HG02852 (cell line): ENCODE results near the gene RRN3.
A peak's percentile ranks its signal among the peaks of the same experiment; 100 is the strongest.
"Not testable (repeated sequence)": the region's sequence is repeated elsewhere in the genome, so short reads cannot be mapped to it uniquely, and the experiment has no call there.

Experiments used
- ATAC-seq: cut with Tn5 transposase; IDR thresholded peaks from one replicate; pipeline ENCODE4 v1.9.1; 2021; ENCODE audit warnings: mild to moderate bottlenecking, moderate library complexity; ENCODE audit not compliant: unreplicated experiment

Gene RRN3

GRCh38 chr16:15100372-15100987 is 6.4 kb upstream of the RRN3 start:
- ATAC-seq: not testable (repeated sequence)

GRCh38 chr16:15099366-15099909 is 5.4 kb upstream of the RRN3 start:
- ATAC-seq: not testable (repeated sequence)

GRCh38 chr16:15096583-15096972 is 2.5 kb upstream of the RRN3 start:
- ATAC-seq: not testable (repeated sequence)

GRCh38 chr16:15093571-15093954 is 509 bp downstream of the RRN3 start:
- not testable (repeated sequence) for ATAC-seq

GRCh38 chr16:15090663-15091269 is 3.3 kb downstream of the RRN3 start:
- not testable (repeated sequence) for ATAC-seq

GRCh38 chr16:15082788-15083187 is 11.3 kb downstream of the RRN3 start:
- not testable (repeated sequence) for ATAC-seq

GRCh38 chr16:15080883-15081282 is 13.2 kb downstream of the RRN3 start:
- ATAC-seq: not testable (repeated sequence)

- ATAC-seq: not testable (repeated sequence)
Measured at GRCh38 chr16:15076161-15076560, 17.9 kb downstream of the RRN3 start.

- no peak for ATAC-seq
Measured at GRCh38 chr16:15073101-15073500, 21.0 kb downstream of the RRN3 start.

- ATAC-seq: not testable (repeated sequence)
Measured at GRCh38 chr16:15071916-15072769, 21.9 kb downstream of the RRN3 start.

GRCh38 chr16:15071013-15071412 is 23.1 kb downstream of the RRN3 start:
- ATAC-seq: not testable (repeated sequence)

- ATAC-seq: not testable (repeated sequence)
Measured at GRCh38 chr16:15066690-15067089, 27.4 kb downstream of the RRN3 start.

GRCh38 chr16:15065961-15066360 is 28.1 kb downstream of the RRN3 start:
- not testable (repeated sequence) for ATAC-seq

GRCh38 chr16:15062085-15062810 is 31.8 kb downstream of the RRN3 start:
- not testable (repeated sequence) for ATAC-seq

- ATAC-seq: no peak
Measured at GRCh38 chr16:15059324-15059723, 34.7 kb downstream of the RRN3 start.

- no peak for ATAC-seq
Measured at GRCh38 chr16:15057681-15058417, 36.2 kb downstream of the RRN3 start.

GRCh38 chr16:15055141-15056053 is 38.7 kb downstream of the RRN3 start:
- ATAC-seq: peak; percentile 55

- no peak for ATAC-seq
Measured at GRCh38 chr16:15054357-15055140, 39.5 kb downstream of the RRN3 start.
